ENCODE measurements around the gene EXOC1L.
"Not testable (repeated sequence)": the region's sequence is repeated elsewhere in the genome, so short reads cannot be mapped to it uniquely, and the experiment has no call there.

EXOC1L gene

GRCh38 chr4:55838356-55838755 is 18.8 kb downstream of the EXOC1L start:
- DNase-seq (ENCODE audit: low read depth, low spot score): no peak

- no peak for DNase-seq (ENCODE audit: low read depth, low spot score)
Observed at GRCh38 chr4:55838952-55839351, 19.4 kb downstream of the EXOC1L start.

DNA sequence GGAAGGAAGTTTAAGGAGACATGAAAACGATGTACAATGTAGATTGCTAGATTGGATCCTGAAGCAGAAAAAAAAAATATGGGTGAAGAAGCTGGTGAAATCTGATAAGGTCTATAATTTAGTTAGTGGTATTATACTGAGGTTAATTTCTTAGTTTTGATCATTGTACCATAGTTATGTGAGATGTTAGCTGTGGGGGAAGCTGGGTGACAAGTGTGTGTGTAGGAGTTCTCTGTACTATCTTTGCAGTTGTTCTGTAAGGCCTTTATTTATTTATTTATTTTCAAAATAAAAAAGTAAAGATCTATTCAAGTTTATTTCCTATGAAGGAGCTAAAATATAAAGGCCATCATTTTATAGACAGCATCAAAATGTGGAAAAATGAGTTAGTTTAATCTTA is 21.4 kb downstream of the EXOC1L start:
- no peak for DNase-seq (ENCODE audit: low read depth, low spot score)

- DNase-seq (ENCODE audit: low read depth, low spot score): not testable (repeated sequence)
Observed at GRCh38 chr4:55841373-55842239, 22.0 kb downstream of the EXOC1L start.

DNA sequence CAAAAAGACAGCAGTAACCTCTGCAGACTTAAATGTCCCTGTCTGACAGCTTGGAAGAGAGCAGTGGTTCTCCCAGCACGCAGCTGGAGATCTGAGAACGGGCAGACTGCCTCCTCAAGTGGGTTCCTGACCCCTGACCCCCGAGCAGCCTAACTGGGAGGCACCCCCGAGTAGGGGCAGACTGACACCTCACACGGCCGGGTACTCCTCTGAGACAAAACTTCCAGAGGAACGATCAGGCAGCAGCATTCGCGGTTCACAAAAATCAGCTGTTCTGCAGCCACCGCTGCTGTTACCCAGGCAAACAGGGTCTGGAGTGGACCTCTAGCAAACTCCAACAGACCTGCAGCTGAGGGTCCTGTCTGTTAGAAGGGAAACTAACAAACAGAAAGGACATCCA is 22.7 kb downstream of the EXOC1L start:
- not testable (repeated sequence) for DNase-seq (ENCODE audit: low read depth, low spot score)

DNA sequence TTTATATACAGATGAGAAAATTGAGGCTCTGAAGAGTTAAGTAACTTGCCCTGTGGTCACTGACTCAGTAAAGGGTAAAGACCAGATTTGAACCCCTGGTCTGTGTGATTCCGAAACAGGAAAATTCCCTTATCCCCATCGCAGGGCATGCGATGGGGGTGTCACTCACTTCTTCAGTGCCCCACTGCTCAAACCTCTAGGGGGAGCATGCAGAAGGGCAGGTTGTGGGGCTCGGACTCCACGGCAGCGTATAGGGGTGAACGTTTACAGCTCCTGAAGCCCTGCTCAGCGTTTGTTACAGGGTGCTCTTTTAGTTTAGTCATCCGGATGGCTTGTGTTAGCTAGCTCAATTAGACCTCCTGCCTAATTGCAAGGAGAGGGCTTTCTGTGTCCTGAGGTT is 30.1 kb downstream of the EXOC1L start:
- DNase-seq (ENCODE audit: low read depth, low spot score): no peak

GRCh38 chr4:55851885-55852284 is 32.3 kb downstream of the EXOC1L start:
- DNase-seq (ENCODE audit: low read depth, low spot score): no peak

DNA sequence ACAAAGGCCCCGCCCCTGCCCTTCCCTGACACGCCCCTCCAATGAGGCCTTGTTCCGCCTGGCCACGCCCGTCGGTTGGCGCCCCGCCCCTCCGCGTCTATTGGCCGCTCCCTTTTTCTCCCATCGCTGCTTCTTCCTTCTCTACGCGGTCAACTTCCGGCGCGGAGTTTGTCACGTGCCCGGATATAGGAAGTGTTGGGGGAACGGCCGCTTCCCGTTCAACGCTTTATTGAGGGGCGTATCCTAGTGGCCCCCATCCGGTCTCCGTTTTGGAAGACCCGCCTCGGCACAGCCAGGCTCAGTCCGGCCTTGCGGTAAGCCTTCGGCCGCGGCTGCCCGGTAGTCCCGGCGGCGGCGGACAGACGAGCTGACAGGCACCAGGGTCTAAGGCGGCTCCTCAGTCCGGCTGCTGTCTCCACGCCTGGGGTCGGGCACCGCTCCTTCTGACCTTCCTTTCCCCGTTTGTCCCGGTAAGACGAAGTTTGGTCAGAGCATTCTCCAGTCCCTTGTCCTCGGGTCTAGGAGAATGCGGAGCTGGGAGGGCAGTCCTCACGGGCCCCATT is 34.0 kb downstream of the EXOC1L start, which contains the start of gene EXOC1:
Gene EXOC1, plus strand, starts transcription at position 165 of the 563 bp plus-strand sequence. CDS start 4,676 bp downstream, outside the sequence.
- peak; percentile 98 for DNase-seq (ENCODE audit: low read depth, low spot score)

DNA sequence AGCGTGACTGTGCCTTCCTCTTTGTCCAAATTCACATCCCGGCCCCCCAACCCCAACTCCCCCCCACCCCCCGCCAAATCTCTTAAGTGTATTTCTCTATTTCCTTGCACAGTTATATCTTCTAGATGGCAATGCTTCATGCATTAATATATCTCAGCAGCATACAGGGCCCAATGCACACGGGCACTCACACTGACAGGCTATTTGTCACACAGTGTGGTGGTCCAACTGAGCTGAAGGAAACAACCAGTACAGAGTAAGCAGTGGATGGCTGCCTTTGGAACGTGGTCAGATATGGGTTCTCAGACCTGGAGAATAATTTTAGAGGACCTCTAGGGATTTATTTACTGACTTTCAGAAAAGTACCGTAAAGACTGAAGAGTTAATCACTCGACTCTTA is 34.5 kb downstream of the EXOC1L start:
- DNase-seq (ENCODE audit: low read depth, low spot score): peak; percentile 6

DNA sequence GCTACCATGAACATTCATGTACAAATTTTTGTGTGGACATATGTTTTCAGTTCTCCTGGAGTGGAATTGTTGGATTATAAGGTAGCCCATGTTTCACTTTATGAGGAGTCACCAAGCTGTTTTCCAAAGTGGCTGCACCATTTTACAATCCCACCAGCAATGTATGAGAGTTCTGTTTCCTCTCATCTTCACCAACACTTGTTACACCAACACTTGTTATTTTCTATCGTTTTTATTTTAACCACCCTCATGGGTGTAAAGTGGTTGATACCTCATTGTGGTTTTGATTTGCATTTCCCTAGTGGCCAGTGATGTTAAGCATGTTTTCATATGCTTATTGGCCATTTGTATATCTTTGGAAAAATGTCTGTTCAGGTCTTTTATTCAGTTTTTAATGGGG is 38.0 kb downstream of the EXOC1L start:
- DNase-seq (ENCODE audit: low read depth, low spot score): no peak

- no peak for DNase-seq (ENCODE audit: low read depth, low spot score)
Observed at GRCh38 chr4:55859711-55860110, 40.1 kb downstream of the EXOC1L start.

- DNase-seq (ENCODE audit: low read depth, low spot score): no peak
Observed at GRCh38 chr4:55864577-55865223, 45.1 kb downstream of the EXOC1L start.

- peak; percentile 46 for DNase-seq (ENCODE audit: low read depth, low spot score)
Observed at GRCh38 chr4:55865228-55865806, 45.7 kb downstream of the EXOC1L start.

GRCh38 chr4:55866290-55866907 is 46.8 kb downstream of the EXOC1L start:
- peak; percentile 83 for DNase-seq (ENCODE audit: low read depth, low spot score)

DNA sequence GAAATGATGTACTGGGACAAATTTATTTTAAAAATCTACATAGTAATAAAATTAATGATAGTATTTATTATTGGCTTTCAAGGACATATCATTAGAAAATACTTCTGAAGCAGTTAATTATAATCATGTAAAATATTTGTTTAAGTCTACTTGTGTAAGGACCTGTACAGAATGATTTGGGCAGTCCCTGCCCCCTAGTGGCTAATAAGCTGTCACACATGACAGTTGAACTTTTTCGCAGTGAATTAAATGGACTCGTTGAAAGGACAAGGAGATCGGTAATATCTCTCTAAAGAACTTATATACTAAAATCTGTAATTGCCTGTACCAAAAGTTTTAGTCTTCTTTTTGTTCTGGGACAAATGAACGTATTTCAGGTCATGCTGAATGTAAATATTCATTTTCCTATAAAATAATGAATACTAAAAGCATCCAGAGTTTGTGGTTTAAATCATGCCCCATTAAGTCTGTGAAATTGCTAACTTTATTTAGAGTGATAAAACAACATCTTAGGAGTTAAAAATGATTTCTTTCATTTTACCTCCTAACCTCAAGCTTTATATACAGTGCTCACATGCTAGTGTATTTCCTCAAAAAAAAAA is 47.5 kb downstream of the EXOC1L start:
- peak; percentile 66 for DNase-seq (ENCODE audit: low read depth, low spot score)

DNA sequence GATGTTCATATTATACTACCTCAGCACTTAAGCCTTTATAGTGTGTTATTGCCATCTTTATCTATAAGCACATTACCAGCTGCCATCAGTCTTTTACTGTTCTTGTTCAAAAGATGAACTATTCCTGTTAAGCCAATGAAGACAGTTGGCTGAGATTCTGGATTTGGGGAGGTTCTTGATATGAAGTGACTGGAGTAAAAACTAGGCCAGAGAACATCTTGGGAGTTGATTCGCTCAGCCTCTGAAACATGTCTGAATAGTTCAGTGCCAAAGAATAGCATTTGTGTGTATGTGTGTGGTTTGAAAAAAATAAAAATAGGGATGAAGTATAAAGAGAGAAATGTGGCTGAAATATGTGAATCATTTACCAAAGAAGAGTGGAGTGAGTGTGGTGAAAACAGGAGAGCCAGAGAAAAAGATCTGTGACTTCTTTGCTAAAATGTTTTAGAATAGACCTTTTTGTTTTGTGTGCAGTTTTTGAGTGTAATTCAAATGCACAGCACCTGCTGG is 49.0 kb downstream of the EXOC1L start:
- no peak for DNase-seq (ENCODE audit: low read depth, low spot score)

DNA sequence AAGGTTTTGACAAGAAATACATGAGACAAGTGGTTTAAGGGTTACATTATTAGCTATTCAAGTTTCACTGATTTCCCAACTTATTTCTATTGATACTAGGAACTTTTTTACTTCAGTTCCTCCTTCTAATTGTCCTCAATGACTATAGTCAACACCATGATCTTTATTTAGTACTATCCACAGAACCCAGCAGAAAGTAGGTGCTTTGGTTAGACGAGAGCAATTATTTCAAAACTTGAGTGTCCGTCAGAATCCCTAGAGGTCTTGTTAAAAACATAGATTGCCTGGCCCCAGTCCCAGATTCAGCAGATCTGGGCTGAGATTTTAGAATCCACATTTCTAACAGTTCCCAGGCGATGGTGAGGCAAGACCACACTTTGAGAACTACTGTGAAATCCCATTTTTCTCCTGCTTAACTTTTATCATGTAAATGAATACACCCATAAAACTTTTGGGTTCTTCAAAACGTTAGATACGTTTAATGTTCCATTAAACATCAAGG is 51.8 kb downstream of the EXOC1L start:
- no peak for DNase-seq (ENCODE audit: low read depth, low spot score)

DNA sequence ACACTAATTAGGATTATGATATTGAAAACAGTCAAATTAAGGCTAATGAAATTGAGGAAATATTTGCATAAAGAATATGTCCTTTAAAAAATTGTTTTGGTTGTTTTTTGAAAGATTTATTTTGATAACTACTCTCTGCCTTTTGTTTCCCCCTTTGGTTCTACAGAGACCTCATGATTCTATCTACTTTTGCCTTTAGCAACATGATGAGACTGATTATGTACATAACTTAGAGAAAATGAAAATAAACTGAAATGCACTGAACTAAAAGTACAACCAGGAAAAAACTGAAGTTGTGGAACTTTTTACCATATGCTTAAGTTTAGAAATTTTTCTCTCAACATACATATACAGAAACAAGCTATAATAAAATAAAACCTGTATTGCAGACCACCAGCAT is 55.2 kb downstream of the EXOC1L start:
- no peak for DNase-seq (ENCODE audit: low read depth, low spot score)

DNA sequence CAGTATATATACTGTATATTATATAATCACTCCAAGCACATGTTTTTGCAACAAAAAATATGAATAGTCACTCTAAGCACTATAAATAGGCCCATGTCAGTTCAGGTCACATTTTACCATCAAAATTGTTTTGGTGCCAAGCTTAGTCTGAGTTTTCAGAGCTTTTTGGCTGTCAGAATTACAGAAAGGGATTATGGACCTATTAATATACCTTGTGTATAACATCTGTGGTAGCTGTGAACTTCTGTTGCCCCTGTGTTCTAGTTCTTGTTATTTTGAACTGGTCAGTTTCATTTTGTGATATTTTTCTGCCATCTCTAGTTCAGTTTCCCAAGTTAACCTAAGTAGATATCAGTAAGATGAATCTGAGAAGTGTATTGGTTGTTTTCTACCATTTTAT is 56.8 kb downstream of the EXOC1L start:
- DNase-seq (ENCODE audit: low read depth, low spot score): no peak

GRCh38 chr4:55879224-55879623 is 59.6 kb downstream of the EXOC1L start:
- DNase-seq (ENCODE audit: low read depth, low spot score): no peak

Data from astrocyte of the hippocampus (primary cell).